Measurements from ENCODE around the gene IL21.
"Not testable (repeated sequence)": the region's sequence is repeated elsewhere in the genome, so short reads cannot be mapped to it uniquely, and the experiment has no call there.

The IL21 gene
- total RNA-seq, result 0 to 1.4 (median 0) reads per million in 17 experiments

- DNase-seq, result no peak
Observed at GRCh38 chr4:122621016-122621507, at the start of gene IL21. IL21 (minus strand) TSS chr4:122621066; CDS start chr4:122621011, 55 bp downstream.

- DNase-seq, result no peak
Observed at GRCh38 chr4:122669911-122670738, 49.3 kb upstream of the IL21 start.

GRCh38 chr4:122668241-122668640 lies 47.4 kb upstream of the IL21 start:
- no peak for DNase-seq

- DNase-seq, result no peak
Observed at GRCh38 chr4:122666527-122667245, 45.8 kb upstream of the IL21 start.

GRCh38 chr4:122665161-122665929 lies 44.5 kb upstream of the IL21 start:
- DNase-seq, result no peak

- DNase-seq, result no peak
Observed at GRCh38 chr4:122663814-122664610, 43.1 kb upstream of the IL21 start.

GRCh38 chr4:122663291-122663690 lies 42.4 kb upstream of the IL21 start:
- no peak for DNase-seq

GRCh38 chr4:122662701-122663100 lies 41.8 kb upstream of the IL21 start:
- no peak for DNase-seq

GRCh38 chr4:122661176-122662160 lies 40.6 kb upstream of the IL21 start:
- DNase-seq, result peak; percentile 28 to 64 (median 56)

- DNase-seq, result no peak
Observed at GRCh38 chr4:122658818-122659295, 38.0 kb upstream of the IL21 start.

GRCh38 chr4:122658377-122658776 lies 37.5 kb upstream of the IL21 start:
- DNase-seq, result no peak

- no peak for DNase-seq
Observed at GRCh38 chr4:122657553-122657952, 36.7 kb upstream of the IL21 start.

GRCh38 chr4:122656583-122656982 lies 35.7 kb upstream of the IL21 start:
- not testable (repeated sequence) for DNase-seq

- peak; percentile 56 to 72 (median 66) for DNase-seq
Observed at GRCh38 chr4:122652379-122652778, 31.5 kb upstream of the IL21 start.

- no peak for DNase-seq
Observed at GRCh38 chr4:122650148-122650547, 29.3 kb upstream of the IL21 start.

- no peak for DNase-seq
Observed at GRCh38 chr4:122647656-122648055, 26.8 kb upstream of the IL21 start.

GRCh38 chr4:122643257-122643656 lies 22.4 kb upstream of the IL21 start:
- no peak for DNase-seq

- DNase-seq, result no peak
Observed at GRCh38 chr4:122639181-122639580, 18.3 kb upstream of the IL21 start.

- peak in 2 of 4 experiments; percentile 16 to 33 for DNase-seq
Observed at GRCh38 chr4:122636697-122637096, 15.8 kb upstream of the IL21 start.

- DNase-seq, result no peak
Observed at GRCh38 chr4:122635205-122635604, 14.3 kb upstream of the IL21 start.

GRCh38 chr4:122633211-122633610 lies 12.3 kb upstream of the IL21 start:
- DNase-seq, result no peak

Data from suppressor macrophage (primary cell).